Left kidney (tissue), 2 donors: Measurements from ENCODE around the gene CORO2B. TPM values are rescaled to one million over a fixed set of nuclear protein-coding genes. Genes with fewer than 3 reads are reported as not detected.

Source experiments
- DNase-seq: peaks from one replicate; pipeline ENCODE4 v3.0.0-alpha.2; 2013
- polyA plus RNA-seq: library from polyadenylated mRNA; unstranded; fragments of 120-200 nt; gene quantifications from one replicate; pipeline ENCODE4 v1.2.1, GENCODE V29; 2013; ENCODE audit not compliant: insufficient read length

Gene CORO2B
- polyA plus RNA-seq, 1 donor: 23.0 TPM

- DNase-seq: no peak
Measured at GRCh38 chr15:68770216-68770615, 191.4 kb downstream of the CORO2B start.

DNA sequence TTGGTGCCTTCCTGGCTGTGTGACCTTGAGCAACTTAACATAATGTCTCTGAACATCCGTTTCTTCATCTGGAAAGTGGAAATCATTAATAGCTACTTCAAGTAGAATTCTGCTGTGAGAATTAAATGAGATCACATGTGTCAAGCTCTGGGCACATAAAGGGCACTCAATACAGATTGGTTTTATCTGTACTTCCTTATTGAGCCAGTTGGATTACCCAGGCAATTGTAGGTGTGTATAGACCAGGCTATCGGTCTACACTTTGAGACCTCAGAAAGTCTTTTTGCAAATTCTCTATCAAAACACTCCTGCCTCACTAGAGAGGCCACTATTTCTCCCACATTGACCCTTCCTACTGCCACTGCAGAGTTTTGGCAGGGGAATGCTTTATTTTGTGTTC lies 194.2 kb downstream of the CORO2B start:
- DNase-seq: no peak

DNA sequence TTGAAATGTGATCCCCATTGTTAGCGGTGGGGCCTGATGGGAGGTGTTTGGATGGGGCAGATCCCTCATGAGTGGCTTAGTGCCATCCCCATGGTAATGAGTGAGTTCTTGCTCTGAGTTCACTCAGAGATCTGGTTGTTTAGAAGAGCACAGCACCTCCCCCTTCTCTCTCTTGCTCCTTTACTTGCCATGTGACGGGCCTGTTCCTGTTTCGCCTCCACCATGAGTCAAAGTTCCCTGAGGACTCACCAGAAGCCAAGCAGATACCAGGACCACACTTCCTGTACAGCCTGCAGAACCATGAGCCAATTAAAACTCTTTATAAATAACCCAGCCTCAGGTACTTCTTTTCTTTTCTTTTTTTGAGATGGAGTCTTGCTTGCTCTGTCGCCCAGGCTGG lies 195.3 kb downstream of the CORO2B start:
- no peak for DNase-seq

- no peak for DNase-seq
Measured at GRCh38 chr15:68774521-68775235, 195.9 kb downstream of the CORO2B start.

- no peak for DNase-seq
Measured at GRCh38 chr15:68775236-68775577, 196.4 kb downstream of the CORO2B start.

GRCh38 chr15:68775671-68776476 lies 197.1 kb downstream of the CORO2B start:
- DNase-seq: no peak

GRCh38 chr15:68776477-68777270 lies 197.9 kb downstream of the CORO2B start:
- no peak for DNase-seq

Other genes with a start within 250 kb of the CORO2B start
- gene ITGA11, start 146.8 kb upstream of the CORO2B start, polyA plus RNA-seq: 3.6 TPM
- gene ANP32A, start 241.9 kb downstream of the CORO2B start, polyA plus RNA-seq: 302 TPM